SK-N-SH (cell line): ENCODE results near the gene PCDHGA4. TPM values are rescaled to one million over a fixed set of nuclear protein-coding genes. Genes with fewer than 3 reads are reported as not detected.
A peak's percentile ranks its signal among the peaks of the same experiment; 100 is the strongest.
"Not testable (repeated sequence)": the region's sequence is repeated elsewhere in the genome, so short reads cannot be mapped to it uniquely, and the experiment has no call there.

ENCODE experiments used
- CTCF ChIA-PET: fragments of 300-600, 350-600 bp; formaldehyde crosslinking; extraction: SDS; loops from one replicate; lab custom pipeline; 2021; lab: Yijun Ruan, JAX
- POLR2A ChIA-PET: fragments of 350-600 bp; sonication (Branson Sonifier 250); formaldehyde crosslinking; extraction: SDS; loops from one replicate; lab custom pipeline; 2020; ENCODE audit warnings: antibody characterized with exemption, inconsistent platforms; lab: Yijun Ruan, JAX
- DNase-seq: peaks from one replicate; pipeline ENCODE4 v3.0.0; 2012
- H2AFZ ChIP-seq: fragments of 200-600 bp; sonication (generic); 2 replicates; pipeline ENCODE4 v1.8.1; 2016; ENCODE audit warnings: antibody characterized with exemption, mild to moderate bottlenecking, low read depth
- H3F3A ChIP-seq: fragments of 200-600 bp; sonication (generic); replicated peaks from 2 replicates; pipeline ENCODE3; 2016; ENCODE audit warnings: antibody characterized with exemption, mild to moderate bottlenecking; ENCODE audit not compliant: insufficient read depth
- H3K27ac ChIP-seq, 2 experiments: fragments of 200-500 bp in 1 of 2; fragments of 200-600 bp in 1 of 2; sonication (Bioruptor generic) in 1 of 2; sonication (generic), shearing (Covaris generic) in 1 of 2; 2 replicates each; pipeline versions ENCODE4 v1.5.1 to v1.6.1; 2014 to 2016; ENCODE audit warnings: low read depth in 2 of 2, inconsistent platforms in 1 of 2, low read length in 1 of 2, mild to moderate bottlenecking in 1 of 2, mixed read lengths in 1 of 2
- H3K27me3 ChIP-seq: fragments of 200-600 bp; sonication (generic), shearing (Covaris generic); 2 replicates; pipeline ENCODE4 v1.6.1; 2016; ENCODE audit warnings: mixed run types; ENCODE audit not compliant: insufficient read depth
- H3K36me3 ChIP-seq, 2 experiments: fragments of 200-500 bp in 1 of 2; fragments of 200-600 bp in 1 of 2; sonication (Bioruptor generic) in 1 of 2; sonication (generic) in 1 of 2; replicated peaks in 1 of 2; 2 replicates each; pipeline versions ENCODE3 to v1.5.1; 2014 to 2016; ENCODE audit warnings: low read length in 1 of 2, mild to moderate bottlenecking in 1 of 2; ENCODE audit not compliant: insufficient read depth in 2 of 2, control insufficient read depth in 1 of 2
- H3K4me1 ChIP-seq, 2 experiments: fragments of 200-500 bp in 1 of 2; fragments of 200-600 bp in 1 of 2; sonication (Bioruptor generic) in 1 of 2; sonication (generic), shearing (Covaris generic) in 1 of 2; 2 replicates each; pipeline versions ENCODE4 v1.5.1 to v1.6.1; 2014 to 2016; ENCODE audit warnings: low read depth in 1 of 2, low read length in 1 of 2, mixed run types in 1 of 2; ENCODE audit not compliant: insufficient read depth in 2 of 2, control insufficient read depth in 1 of 2
- H3K4me2 ChIP-seq: fragments of 200-600 bp; sonication (generic), shearing (Covaris generic); 2 replicates; pipeline ENCODE4 v1.6.1; 2017; ENCODE audit warnings: mixed run types
- H3K4me3 ChIP-seq, 2 experiments: fragments of 200-500 bp in 1 of 2; fragments of 200-600 bp in 1 of 2; sonication (Bioruptor generic) in 1 of 2; sonication (generic), shearing (Covaris generic) in 1 of 2; 2 replicates each; pipeline versions ENCODE4 v1.5.1 to v1.8.1; 2014 to 2016; ENCODE audit warnings: low read depth in 2 of 2, inconsistent platforms in 1 of 2, low read length in 1 of 2, mild to moderate bottlenecking in 1 of 2, mixed read lengths in 1 of 2, moderate library complexity in 1 of 2
- H3K79me2 ChIP-seq: fragments of 200-600 bp; sonication (generic); 2 replicates; pipeline ENCODE4 v1.8.1; 2017; ENCODE audit warnings: mild to moderate bottlenecking; ENCODE audit not compliant: insufficient read depth
- H3K9ac ChIP-seq: fragments of 200-600 bp; sonication (generic); 2 replicates; pipeline ENCODE4 v1.6.1; 2017; ENCODE audit warnings: mixed run types
- H3K9me2 ChIP-seq: fragments of 200-600 bp; sonication (generic); 2 replicates; pipeline ENCODE4 v1.6.1; 2017; ENCODE audit warnings: mixed run types
- H3K9me3 ChIP-seq: fragments of 200-600 bp; sonication (generic); 2 replicates; pipeline ENCODE4 v1.6.1; 2017; ENCODE audit warnings: mixed run types, mild to moderate bottlenecking, moderate library complexity
- H4K20me1 ChIP-seq: fragments of 200-600 bp; sonication (generic); 2 replicates; pipeline ENCODE4 v1.6.1; 2017; ENCODE audit warnings: mild to moderate bottlenecking, mixed run types; ENCODE audit not compliant: insufficient read depth
- ELF1 ChIP-seq: IDR thresholded peaks from 2 replicates; pipeline ENCODE4 v1.4.0; 2012
- FOXJ3 ChIP-seq: sonication (generic); formaldehyde crosslinking; IDR thresholded peaks from 2 replicates; pipeline ENCODE4 v1.5.1; 2020; ENCODE audit warnings: mild to moderate bottlenecking, missing genetic modification reagents
- FOXM1 ChIP-seq: IDR thresholded peaks from 2 replicates; pipeline ENCODE4 v1.4.0; 2012; ENCODE audit warnings: low read depth, mild to moderate bottlenecking
- GABPA ChIP-seq: IDR thresholded peaks from 2 replicates; pipeline ENCODE4 v1.4.0; 2012; ENCODE audit warnings: low read depth, mild to moderate bottlenecking
- GATA2 ChIP-seq: sonication (generic); formaldehyde crosslinking; IDR thresholded peaks from 2 replicates; pipeline ENCODE4 v1.5.0; 2020; ENCODE audit warnings: mild to moderate bottlenecking, missing genetic modification reagents
- MEF2A ChIP-seq: IDR thresholded peaks from 2 replicates; pipeline ENCODE4 v1.4.0; 2012; ENCODE audit warnings: low read depth, borderline replicate concordance
- MXI1 ChIP-seq: IDR thresholded peaks from 2 replicates; pipeline ENCODE4 v1.6.1; 2012; ENCODE audit warnings: mild to moderate bottlenecking, low read depth, low read length, improper control_type of control experiment
- NFIC ChIP-seq: IDR thresholded peaks from 2 replicates; pipeline ENCODE4 v1.4.0; 2012; ENCODE audit warnings: borderline replicate concordance
- RFX5 ChIP-seq: IDR thresholded peaks from 2 replicates; pipeline ENCODE4 v1.6.1; 2012; ENCODE audit warnings: mild to moderate bottlenecking, improper control_type of control experiment, low read length
- SIN3A ChIP-seq: IDR thresholded peaks from 2 replicates; pipeline ENCODE4 v1.6.1; 2012; ENCODE audit warnings: low read depth, mild to moderate bottlenecking, low read length, moderate library complexity, borderline replicate concordance
- TCF12 ChIP-seq: IDR thresholded peaks from 2 replicates; pipeline ENCODE4 v1.4.0; 2012
- WGBS: methylation state at CpG from one replicate; pipeline ENCODE4 v1.1.6; 2017; ENCODE audit warnings: low lambda C conversion rate; 5-methylcytosine and 5-hydroxymethylcytosine counted together
- polyA plus RNA-seq, 3 experiments: library from polyadenylated mRNA; depleted of rRNA; stranded (reverse); fragments of >200 nt; gene quantifications; 2 replicates each; pipeline ENCODE4 v1.2.3, GENCODE V29; 2012
- TF ChIP-seq, protein P1 (sequence below): fragments of 200-600 bp; sonication (generic); IDR thresholded peaks from 2 replicates; pipeline ENCODE4 v1.6.1; 2017; ENCODE audit warnings: antibody characterized with exemption, mild to moderate bottlenecking, moderate library complexity
- TF ChIP-seq, protein P2 (sequence below): IDR thresholded peaks from 2 replicates; pipeline ENCODE4 v1.4.0; 2012; ENCODE audit warnings: low read depth

PCDHGA4 gene
- polyA plus RNA-seq, 1 of the 3 experiments (the other 2 are of a cell fraction) = 2.2 TPM

GRCh38 chr5:141343953-141344463, 10.8 kb upstream of the PCDHGA4 start:
- Histone ChIP-seq H3K4me3 (no peak overlapping the region; a peak in 1 of 4 replicates), H3K79me2 (no peaks in the 10 kb centered on the region), H3K36me3 (no peaks in the 10 kb centered on the region), H3K27ac (no peak overlapping the region), H3K9me3 (no peaks in the 10 kb centered on the region), H3K4me1 (no peaks in the 10 kb centered on the region), H3F3A (no peaks in the 10 kb centered on the region), H3K9me2 (no peaks in the 10 kb centered on the region), H3K27me3 (no peaks in the 10 kb centered on the region), H3K4me2 (no peak overlapping the region), H2AFZ (peak overlapping the region; percentile 50; the same call in 1 of the 2 replicates), H4K20me1 (no peaks in the 10 kb centered on the region), H3K9ac (no peak overlapping the region)
- WGBS = 64% methylated on average over 31 of the region's 31 CpGs
- ChIA-PET POLR2A (no interaction called here), CTCF (interaction anchor here (0.7 to 2.0 kb wide), 5 partner anchors 14 to 220 kb away, joined by 3 to 8 read pairs (median 3); partner anchors contain the start of genes PCDHGA1, PCDHGA7 and PCDHGB7)
- TF ChIP-seq, protein P1, sequence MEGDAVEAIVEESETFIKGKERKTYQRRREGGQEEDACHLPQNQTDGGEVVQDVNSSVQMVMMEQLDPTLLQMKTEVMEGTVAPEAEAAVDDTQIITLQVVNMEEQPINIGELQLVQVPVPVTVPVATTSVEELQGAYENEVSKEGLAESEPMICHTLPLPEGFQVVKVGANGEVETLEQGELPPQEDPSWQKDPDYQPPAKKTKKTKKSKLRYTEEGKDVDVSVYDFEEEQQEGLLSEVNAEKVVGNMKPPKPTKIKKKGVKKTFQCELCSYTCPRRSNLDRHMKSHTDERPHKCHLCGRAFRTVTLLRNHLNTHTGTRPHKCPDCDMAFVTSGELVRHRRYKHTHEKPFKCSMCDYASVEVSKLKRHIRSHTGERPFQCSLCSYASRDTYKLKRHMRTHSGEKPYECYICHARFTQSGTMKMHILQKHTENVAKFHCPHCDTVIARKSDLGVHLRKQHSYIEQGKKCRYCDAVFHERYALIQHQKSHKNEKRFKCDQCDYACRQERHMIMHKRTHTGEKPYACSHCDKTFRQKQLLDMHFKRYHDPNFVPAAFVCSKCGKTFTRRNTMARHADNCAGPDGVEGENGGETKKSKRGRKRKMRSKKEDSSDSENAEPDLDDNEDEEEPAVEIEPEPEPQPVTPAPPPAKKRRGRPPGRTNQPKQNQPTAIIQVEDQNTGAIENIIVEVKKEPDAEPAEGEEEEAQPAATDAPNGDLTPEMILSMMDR = 0 out of 2 replicates have a peak, but pooled peaks have one; percentile 4
- no peak for TF ChIP-seq TCF12
- DNase-seq = no peak

DNA sequence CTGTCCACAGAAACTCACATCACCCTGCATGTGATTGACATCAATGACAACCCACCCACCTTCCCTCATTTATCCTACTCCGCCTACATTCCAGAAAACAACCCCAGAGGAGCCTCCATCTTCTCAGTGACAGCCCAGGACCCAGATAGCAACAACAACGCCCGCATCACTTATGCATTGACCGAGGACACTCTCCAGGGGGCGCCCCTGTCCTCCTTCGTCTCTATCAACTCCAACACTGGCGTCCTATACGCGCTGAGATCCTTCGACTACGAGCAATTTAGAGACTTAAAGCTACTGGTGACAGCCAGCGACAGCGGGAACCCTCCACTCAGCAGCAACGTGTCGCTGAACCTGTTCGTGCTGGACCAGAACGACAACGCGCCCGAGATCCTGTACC, 9.5 kb upstream of the PCDHGA4 start:
- CTCF ChIA-PET = no interaction called here
- WGBS = 81% methylated on average over 19 of the region's 20 CpGs

DNA sequence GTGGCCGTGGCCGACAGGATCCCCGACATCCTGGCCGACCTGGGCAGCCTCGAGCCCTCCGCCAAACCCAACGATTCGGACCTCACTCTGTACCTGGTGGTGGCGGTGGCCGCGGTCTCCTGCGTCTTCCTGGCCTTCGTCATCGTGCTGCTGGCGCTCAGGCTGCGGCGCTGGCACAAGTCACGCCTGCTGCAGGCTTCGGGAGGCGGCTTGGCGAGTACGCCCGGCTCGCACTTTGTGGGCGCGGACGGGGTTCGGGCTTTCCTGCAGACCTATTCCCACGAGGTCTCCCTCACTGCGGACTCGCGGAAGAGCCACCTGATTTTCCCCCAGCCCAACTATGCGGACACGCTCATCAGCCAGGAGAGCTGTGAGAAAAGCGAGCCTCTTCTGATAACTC, 8.8 kb upstream of the PCDHGA4 start:
- 76% methylated on average over 9 of the region's 35 CpGs for WGBS

More for the DNA sequence above, 9.5 kb upstream of the PCDHGA4 start:
- Histone ChIP-seq H3K9me2 (no peaks in the 10 kb centered on the region), H3K9me3 (no peaks in the 10 kb centered on the region), H3K27me3 (no peaks in the 10 kb centered on the region), H3K4me2 (no peak overlapping the region), H3F3A (no peaks in the 10 kb centered on the region), H3K36me3 (no peaks in the 10 kb centered on the region), H3K79me2 (no peaks in the 10 kb centered on the region), H3K4me3 (no peak overlapping the region), H3K4me1 (no peaks in the 10 kb centered on the region), H3K9ac (no peak overlapping the region), H3K27ac (no peak overlapping the region), H2AFZ (no peak overlapping the region), H4K20me1 (no peaks in the 10 kb centered on the region)
- TF ChIP-seq ELF1 (no peak), SIN3A (no peak), GATA2 (no peak), RFX5 (no peak), MXI1 (no peak), FOXJ3 (CRISPR knock-in tag) (no peak), FOXM1 (no peak), GABPA (no peak), NFIC (no peak), MEF2A (no peak)
- TF ChIP-seq, protein P1 = no peak
- TF ChIP-seq, protein P2, sequence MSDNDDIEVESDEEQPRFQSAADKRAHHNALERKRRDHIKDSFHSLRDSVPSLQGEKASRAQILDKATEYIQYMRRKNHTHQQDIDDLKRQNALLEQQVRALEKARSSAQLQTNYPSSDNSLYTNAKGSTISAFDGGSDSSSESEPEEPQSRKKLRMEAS = no peak
- DNase-seq = no peak
- POLR2A ChIA-PET = no interaction called here

More for the DNA sequence above, 8.8 kb upstream of the PCDHGA4 start:
- H3K9me3 ChIP-seq, H3K36me3 ChIP-seq, H4K20me1 ChIP-seq, H3K27me3 ChIP-seq, H3K4me2 ChIP-seq, H3K4me3 ChIP-seq, H3F3A ChIP-seq, H3K27ac ChIP-seq, H3K9me2 ChIP-seq, DNase-seq, H3K9ac ChIP-seq, H2AFZ ChIP-seq, H3K4me1 ChIP-seq, H3K79me2 ChIP-seq, POLR2A ChIA-PET: not testable (repeated sequence)
- CTCF ChIA-PET = interaction anchor here (1.6 kb wide), 1 partner anchor 212 kb away, joined by 3 read pairs; no protein-coding TSS in a partner anchor
